Thyroid gland (tissue), 4 donors: Measurements from ENCODE around the gene GPC5.

Experiments used
- POLR2A ChIP-seq, 2 donors: fragments of 450-650 bp; IDR thresholded peaks; one replicate each; pipeline ENCODE4 v1.6.1; 2017; ENCODE audit warnings: antibody characterized with exemption in 2 of 2, mild to moderate bottlenecking in 2 of 2, moderate library complexity in 1 of 2
- TF ChIP-seq, protein P1 (sequence below), 6 experiments: fragments of 200-600 bp in 3 of 6; fragments of 450-650 bp in 3 of 6; sonication (generic) in 3 of 6; IDR thresholded peaks; one replicate each; pipeline ENCODE4 v1.5.1; 2016 to 2019; ENCODE audit warnings: antibody characterized with exemption in 6 of 6, mild to moderate bottlenecking in 2 of 6, inconsistent platforms in 1 of 6, moderate library complexity in 1 of 6

DNA sequence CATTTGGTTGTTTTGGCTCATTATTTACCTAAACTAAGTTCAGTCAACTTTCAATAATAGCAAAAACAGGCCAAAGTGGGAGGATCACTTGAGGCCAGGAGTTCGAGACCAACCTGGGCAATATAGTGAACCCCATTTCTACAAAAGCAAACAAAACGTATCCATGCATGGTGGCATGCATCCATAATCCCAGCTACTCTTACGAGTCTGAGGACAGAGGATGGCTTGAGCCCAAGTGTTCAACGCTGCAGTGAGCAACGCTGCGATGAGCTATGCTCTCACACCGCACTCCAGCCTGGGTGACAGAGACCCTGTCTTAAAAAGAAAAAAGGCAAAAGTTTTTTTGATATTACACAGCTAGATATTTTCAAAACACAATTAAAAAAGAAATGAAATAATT is 1258.2 kb downstream of the GPC5 start:
- no peak for TF ChIP-seq POLR2A (IDR thresholded peaks at IDR 0.05)
- TF ChIP-seq, protein P1, sequence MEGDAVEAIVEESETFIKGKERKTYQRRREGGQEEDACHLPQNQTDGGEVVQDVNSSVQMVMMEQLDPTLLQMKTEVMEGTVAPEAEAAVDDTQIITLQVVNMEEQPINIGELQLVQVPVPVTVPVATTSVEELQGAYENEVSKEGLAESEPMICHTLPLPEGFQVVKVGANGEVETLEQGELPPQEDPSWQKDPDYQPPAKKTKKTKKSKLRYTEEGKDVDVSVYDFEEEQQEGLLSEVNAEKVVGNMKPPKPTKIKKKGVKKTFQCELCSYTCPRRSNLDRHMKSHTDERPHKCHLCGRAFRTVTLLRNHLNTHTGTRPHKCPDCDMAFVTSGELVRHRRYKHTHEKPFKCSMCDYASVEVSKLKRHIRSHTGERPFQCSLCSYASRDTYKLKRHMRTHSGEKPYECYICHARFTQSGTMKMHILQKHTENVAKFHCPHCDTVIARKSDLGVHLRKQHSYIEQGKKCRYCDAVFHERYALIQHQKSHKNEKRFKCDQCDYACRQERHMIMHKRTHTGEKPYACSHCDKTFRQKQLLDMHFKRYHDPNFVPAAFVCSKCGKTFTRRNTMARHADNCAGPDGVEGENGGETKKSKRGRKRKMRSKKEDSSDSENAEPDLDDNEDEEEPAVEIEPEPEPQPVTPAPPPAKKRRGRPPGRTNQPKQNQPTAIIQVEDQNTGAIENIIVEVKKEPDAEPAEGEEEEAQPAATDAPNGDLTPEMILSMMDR (IDR thresholded peaks at IDR 0.05) = no peak
